ENCODE data around the gene CROCC.

The CROCC gene

DNA sequence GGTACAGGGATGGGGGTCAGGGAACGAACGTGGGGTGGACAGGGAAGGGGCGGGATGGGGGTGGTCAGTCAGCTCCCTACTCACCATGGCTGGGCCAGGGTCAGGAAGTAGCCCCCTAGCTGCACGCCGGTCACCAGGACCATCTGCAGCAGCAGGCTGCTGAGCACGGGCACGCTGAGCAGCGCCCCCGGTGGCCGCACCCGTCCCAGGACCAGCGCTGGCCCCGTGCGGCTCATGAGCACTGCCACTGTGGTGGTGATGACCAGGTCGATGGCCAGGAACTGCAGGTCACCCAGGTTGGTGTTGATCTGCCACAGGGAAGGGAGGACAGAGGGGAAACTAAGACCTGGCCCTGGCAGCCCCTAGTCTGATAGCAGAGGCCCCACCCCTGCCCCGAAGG, 65.2 kb downstream of the CROCC start:
- TF ChIP-seq POLR2AphosphoS5 (IDR thresholded peaks at IDR 0.05; ENCODE audit: low read depth, low read length): no peak
- no peak for TF ChIP-seq SIN3A (IDR thresholded peaks at IDR 0.05; ENCODE audit: borderline replicate concordance, insufficient read depth, low read length)
- no peak for TF ChIP-seq FOXP2 (optimal IDR thresholded peaks at IDR 0.05; ENCODE audit: borderline replicate concordance, extremely low read depth, extremely low read length, insufficient read depth)
- TF ChIP-seq REST (IDR thresholded peaks at IDR 0.05; ENCODE audit: insufficient read depth in 1 of 2, low read depth in 2 of 2, low read length in 2 of 2): no peak
- TF ChIP-seq TAF1 (IDR thresholded peaks at IDR 0.05; ENCODE audit: borderline replicate concordance, insufficient read depth, low read length): no peak

DNA sequence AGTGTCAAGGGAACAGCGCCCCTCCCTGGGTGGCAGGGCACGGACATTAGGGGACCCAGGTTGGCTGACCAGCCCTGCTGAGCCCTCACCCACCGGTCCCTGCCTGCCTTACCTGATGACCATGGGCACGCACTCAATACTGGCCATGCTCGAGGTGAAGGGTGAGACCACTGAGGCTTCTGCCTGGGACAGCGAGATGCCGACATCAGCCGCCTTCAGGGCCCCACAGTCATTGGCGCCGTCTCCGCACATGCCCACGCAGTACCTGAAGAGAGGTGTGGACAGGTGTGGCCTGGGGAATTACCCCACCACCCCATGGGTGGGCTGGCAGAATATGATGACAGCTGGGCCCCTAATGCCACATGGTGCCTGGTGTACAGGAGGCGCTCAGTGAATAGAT, 66.5 kb downstream of the CROCC start:
- TF ChIP-seq FOXP2 (optimal IDR thresholded peaks at IDR 0.05; ENCODE audit: borderline replicate concordance, extremely low read depth, extremely low read length, insufficient read depth) (no peak), REST (IDR thresholded peaks at IDR 0.05; ENCODE audit: insufficient read depth in 1 of 2, low read depth in 2 of 2, low read length in 2 of 2) (no peak)

GRCh38 chr1:16989676-16990391, 68.1 kb downstream of the CROCC start:
- TF ChIP-seq FOXP2 (optimal IDR thresholded peaks at IDR 0.05; ENCODE audit: borderline replicate concordance, extremely low read depth, extremely low read length, insufficient read depth) (no peak), SIN3A (IDR thresholded peaks at IDR 0.05; ENCODE audit: borderline replicate concordance, insufficient read depth, low read length) (no peak), POLR2AphosphoS5 (IDR thresholded peaks at IDR 0.05; ENCODE audit: low read depth, low read length) (no peak), REST (IDR thresholded peaks at IDR 0.05; ENCODE audit: insufficient read depth in 1 of 2, low read depth in 2 of 2, low read length in 2 of 2) (no peak), TAF1 (IDR thresholded peaks at IDR 0.05; ENCODE audit: borderline replicate concordance, insufficient read depth, low read length) (no peak)

DNA sequence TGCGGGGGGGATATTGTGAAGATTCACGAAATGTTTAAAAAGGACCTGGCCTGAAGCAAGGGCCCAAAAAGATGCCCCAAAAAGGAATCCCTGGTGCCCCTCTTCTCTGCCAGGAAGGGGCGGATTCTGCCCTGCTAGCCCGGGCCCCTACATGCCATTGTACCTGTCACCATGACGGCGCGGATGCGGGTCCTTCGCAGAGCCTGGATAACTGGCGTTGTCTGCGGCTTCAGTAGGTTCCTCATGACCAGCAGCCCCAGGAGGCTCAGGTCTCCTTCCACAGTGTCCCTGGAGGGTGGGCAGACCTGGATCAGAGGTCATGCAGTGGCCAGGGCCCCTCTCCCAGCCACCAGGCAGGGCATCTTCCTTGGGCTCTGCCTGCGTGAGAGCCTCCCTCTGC, 69.8 kb downstream of the CROCC start:
- no peak for TF ChIP-seq REST (IDR thresholded peaks at IDR 0.05; ENCODE audit: insufficient read depth in 1 of 2, low read depth in 2 of 2, low read length in 2 of 2)

- no peak for TF ChIP-seq FOXP2 (optimal IDR thresholded peaks at IDR 0.05; ENCODE audit: borderline replicate concordance, extremely low read depth, extremely low read length, insufficient read depth)
- no peak for TF ChIP-seq SIN3A (IDR thresholded peaks at IDR 0.05; ENCODE audit: borderline replicate concordance, insufficient read depth, low read length)
- TF ChIP-seq TAF1 (IDR thresholded peaks at IDR 0.05; ENCODE audit: borderline replicate concordance, insufficient read depth, low read length): no peak
- TF ChIP-seq POLR2AphosphoS5 (IDR thresholded peaks at IDR 0.05; ENCODE audit: low read depth, low read length): no peak
- no peak for TF ChIP-seq REST (IDR thresholded peaks at IDR 0.05; ENCODE audit: insufficient read depth in 1 of 2, low read depth in 2 of 2, low read length in 2 of 2)
These were observed 70.4 kb downstream of the CROCC start for GRCh38 chr1:16992102-16992501.

Data from PFSK-1 (cell line).